Kidney epithelial cell (primary cell): ENCODE data around the gene IGFALS. TPM values are rescaled to one million over a fixed set of nuclear protein-coding genes. Genes with fewer than 3 reads are reported as not detected.
A peak's percentile ranks its signal among the peaks of the same experiment; 100 is the strongest.

Experiments used
- DNase-seq: peaks from one replicate; pipeline ENCODE4 v3.0.0-alpha.2; 2010; ENCODE audit warnings: low read depth
- H3K27me3 ChIP-seq: 2 replicates; pipeline ENCODE4 v1.6.0; 2011; ENCODE audit warnings: low read length; ENCODE audit not compliant: control insufficient read depth, insufficient read depth
- H3K36me3 ChIP-seq: 2 replicates; pipeline ENCODE4 v1.5.1; 2011; ENCODE audit warnings: low read length; ENCODE audit not compliant: control insufficient read depth, insufficient read depth
- H3K4me3 ChIP-seq: 2 replicates; pipeline ENCODE4 v1.5.1; 2011; ENCODE audit warnings: low read depth, mild to moderate bottlenecking, control low read depth, low read length
- CTCF ChIP-seq: IDR thresholded peaks from 2 replicates; pipeline ENCODE4 v1.5.1; 2011; ENCODE audit warnings: mild to moderate bottlenecking, moderate library complexity, low read length, control low read depth, inconsistent platforms; ENCODE audit not compliant: insufficient read depth, poor library complexity, severe bottlenecking
- total RNA-seq: library from RNA; depleted of rRNA; stranded (reverse); fragments of >200 nt; gene quantifications from 2 replicates; pipeline ENCODE4 v1.2.3, GENCODE V29; 2015

Gene IGFALS
- total RNA-seq, 1 donor from 2014 or later = not detected

GRCh38 chr16:1776672-1776955, 16.9 kb downstream of the IGFALS start:
- TF ChIP-seq CTCF = no peak
- H3K4me3 ChIP-seq = no peak overlapping the region
- no peaks in the 10 kb centered on the region for H3K36me3 ChIP-seq
- no peak for DNase-seq
- H3K27me3 ChIP-seq = no peaks in the 10 kb centered on the region

GRCh38 chr16:1775846-1776671, 17.4 kb downstream of the IGFALS start:
- no peak for TF ChIP-seq CTCF
- Histone ChIP-seq H3K27me3 (no peaks in the 10 kb centered on the region), H3K36me3 (no peaks in the 10 kb centered on the region), H3K4me3 (no peak overlapping the region)
- DNase-seq = no peak

DNA sequence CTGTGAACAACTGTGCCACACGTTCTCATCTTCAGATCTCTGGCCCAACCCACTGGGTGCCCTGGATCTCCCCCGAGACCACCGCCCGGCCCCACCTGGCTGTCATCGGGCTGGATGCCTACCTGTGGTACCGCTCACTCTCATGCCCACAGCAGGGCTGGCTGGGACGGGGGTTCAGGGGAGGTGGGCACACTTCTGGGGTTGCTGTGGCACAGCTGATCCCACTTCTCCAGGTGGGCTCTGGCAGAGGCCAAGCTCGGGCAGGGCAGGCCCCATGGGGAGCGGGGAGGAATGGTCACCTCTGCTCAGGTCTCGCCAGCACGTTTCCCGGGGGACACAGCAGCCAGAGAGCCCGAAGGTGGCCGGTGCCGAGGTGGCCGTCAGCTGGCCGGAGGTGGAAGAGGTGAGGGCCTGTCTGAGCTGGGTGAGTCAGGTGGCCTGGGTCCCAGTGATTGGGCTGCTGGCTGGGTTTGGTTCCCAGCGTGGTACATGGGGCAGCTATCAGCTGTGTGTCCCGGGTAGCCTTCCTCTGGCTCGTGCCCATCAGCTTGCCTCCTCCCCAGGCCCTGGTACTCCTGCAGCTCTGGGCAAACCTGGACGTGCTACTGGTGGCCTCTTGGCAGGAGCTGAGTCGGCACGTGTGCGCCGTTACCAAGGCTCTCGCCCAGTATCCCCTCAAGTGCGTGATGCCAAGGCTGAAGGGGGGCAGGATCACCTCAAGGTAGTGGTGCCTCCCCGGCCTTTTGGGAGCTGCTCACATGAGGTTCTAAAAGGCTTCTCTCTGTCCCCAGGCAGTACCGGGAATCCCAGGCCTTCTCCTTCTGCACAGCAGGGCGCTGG, 18.3 kb downstream of the IGFALS start:
- no peaks in the 10 kb centered on the region for H3K27me3 ChIP-seq
- no peaks in the 10 kb centered on the region for H3K36me3 ChIP-seq
- TF ChIP-seq CTCF = no peak
- no peak overlapping the region for H3K4me3 ChIP-seq
- no peak for DNase-seq

DNA sequence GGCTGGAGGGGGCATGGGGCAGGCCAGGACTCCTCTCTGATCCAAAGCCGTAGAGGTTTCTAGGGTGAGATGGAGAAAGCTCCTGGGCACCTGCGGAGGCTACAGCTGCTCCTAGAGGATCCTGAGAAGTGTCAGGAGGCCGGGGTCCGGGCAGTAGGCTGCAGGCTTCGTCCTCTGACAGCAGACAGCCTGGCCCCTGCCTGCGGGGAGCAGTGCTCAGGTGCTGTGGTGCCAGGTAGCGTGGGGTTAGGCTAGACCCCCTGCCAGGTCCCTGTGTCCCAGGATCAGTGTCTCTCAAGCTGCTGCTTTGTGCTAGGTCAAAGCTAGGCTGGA, 19.1 kb downstream of the IGFALS start:
- no peaks in the 10 kb centered on the region for H3K36me3 ChIP-seq
- H3K27me3 ChIP-seq = no peaks in the 10 kb centered on the region
- no peak for TF ChIP-seq CTCF
- peak overlapping the region; percentile 92 for H3K4me3 ChIP-seq
- no peak for DNase-seq

DNA sequence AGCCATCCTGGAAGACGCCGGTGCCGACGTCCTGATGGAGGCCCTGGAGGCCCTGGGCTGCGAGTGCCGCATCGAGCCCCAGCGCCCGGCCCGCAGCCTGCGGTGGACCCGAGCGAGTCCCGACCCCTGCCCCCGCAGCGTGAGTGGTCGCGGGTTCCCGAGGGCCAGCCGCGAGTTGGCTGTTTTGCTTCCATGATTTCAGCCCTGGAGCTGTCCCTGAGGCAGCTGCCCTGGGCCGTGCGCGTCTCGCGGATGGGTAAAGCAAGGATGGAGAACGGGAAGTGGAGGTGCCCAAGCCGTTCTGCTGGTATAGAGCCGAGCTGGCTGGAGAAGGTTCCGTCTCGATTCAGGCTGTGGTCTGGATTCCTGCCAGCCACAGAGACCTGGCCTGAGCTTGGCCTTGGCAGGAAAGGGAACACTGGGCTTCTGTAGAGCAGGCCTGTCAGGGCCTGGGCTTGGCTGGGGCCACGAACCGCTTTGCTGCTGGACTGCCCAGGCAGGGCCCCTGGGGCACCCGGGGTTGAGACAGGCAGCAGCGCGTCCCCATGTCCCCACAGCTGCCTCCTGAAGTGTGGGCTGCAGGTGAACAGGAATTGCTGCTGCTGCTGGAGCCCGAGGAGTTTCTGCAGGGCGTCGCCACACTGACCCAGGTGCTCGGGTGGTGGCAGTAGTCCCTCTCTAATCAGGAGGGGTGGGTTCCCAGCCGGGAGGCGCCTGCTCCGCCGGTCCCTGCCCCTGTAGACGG, 19.6 kb downstream of the IGFALS start:
- TF ChIP-seq CTCF = no peak
- Histone ChIP-seq H3K27me3 (no peaks in the 10 kb centered on the region), H3K36me3 (no peaks in the 10 kb centered on the region), H3K4me3 (peak overlapping the region; percentile 92)
- no peak for DNase-seq
